OCI-M1 (cell line): ENCODE measurements around the gene ATP1A3.
"Not testable (repeated sequence)": the region's sequence is repeated elsewhere in the genome, so short reads cannot be mapped to it uniquely, and the experiment has no call there.

Source experiments
- DNase-seq: peaks from one replicate; lab custom pipeline; 2025; lab: John Stamatoyannopoulos, UW

Gene ATP1A3

GRCh38 chr19:41993612-41994483 lies at the start of gene ATP1A3:
Gene ATP1A3 (minus strand): TSS chr19:41994230. CDS start chr19:41994076, 154 bp downstream.
- DNase-seq, result peak; percentile 76

- no peak for DNase-seq
Measured at GRCh38 chr19:42042455-42043170, 48.6 kb upstream of the ATP1A3 start.

GRCh38 chr19:42040491-42040890 lies 46.5 kb upstream of the ATP1A3 start:
- not testable (repeated sequence) for DNase-seq

GRCh38 chr19:42040031-42040430 lies 46.0 kb upstream of the ATP1A3 start:
- DNase-seq, result no peak

GRCh38 chr19:42038666-42039065 lies 44.6 kb upstream of the ATP1A3 start:
- no peak for DNase-seq

GRCh38 chr19:42037649-42038048 lies 43.6 kb upstream of the ATP1A3 start:
- no peak for DNase-seq

GRCh38 chr19:42034640-42035391 lies 40.8 kb upstream of the ATP1A3 start:
- peak; percentile 91 for DNase-seq

- DNase-seq, result no peak
Measured at GRCh38 chr19:42033413-42033812, 39.4 kb upstream of the ATP1A3 start.

GRCh38 chr19:42032431-42032830 lies 38.4 kb upstream of the ATP1A3 start:
- DNase-seq, result no peak

GRCh38 chr19:42030645-42031440 lies 36.8 kb upstream of the ATP1A3 start:
- no peak for DNase-seq

GRCh38 chr19:42028304-42029216 lies 34.5 kb upstream of the ATP1A3 start:
- peak; percentile 86 for DNase-seq

GRCh38 chr19:42024622-42025111 lies 30.6 kb upstream of the ATP1A3 start:
- no peak for DNase-seq

- no peak for DNase-seq
Measured at GRCh38 chr19:42023943-42024260, 29.9 kb upstream of the ATP1A3 start.

- peak; percentile 94 for DNase-seq
Measured at GRCh38 chr19:42023121-42023942, 29.3 kb upstream of the ATP1A3 start.

GRCh38 chr19:42022616-42023015 lies 28.6 kb upstream of the ATP1A3 start:
- no peak for DNase-seq

GRCh38 chr19:42021185-42021584 lies 27.2 kb upstream of the ATP1A3 start:
- no peak for DNase-seq

GRCh38 chr19:42018503-42019193 lies 24.6 kb upstream of the ATP1A3 start:
- DNase-seq, result peak; percentile 89

GRCh38 chr19:42017040-42017439 lies 23.0 kb upstream of the ATP1A3 start:
- no peak for DNase-seq

GRCh38 chr19:42012747-42013146 lies 18.7 kb upstream of the ATP1A3 start:
- peak; percentile 35 for DNase-seq
